OCI-LY1 (cell line): ENCODE data around the gene TIMM23.

Source experiments
- H2AFZ ChIP-seq: fragments of 200-600 bp; sonication (generic), shearing (Covaris generic); 2 replicates; pipeline ENCODE4 v1.6.0; 2014; ENCODE audit warnings: antibody characterized with exemption, mild to moderate bottlenecking, low read length
- H3F3A ChIP-seq: fragments of 200-600 bp; sonication (generic), shearing (Covaris generic); 2 replicates; pipeline ENCODE4 v1.6.0; 2014; ENCODE audit warnings: mild to moderate bottlenecking, antibody characterized with exemption, low read length, moderate library complexity; ENCODE audit not compliant: insufficient read depth
- H3K27ac ChIP-seq: fragments of 200-600 bp; sonication (generic); 2 replicates; pipeline ENCODE4 v1.5.1; 2014; ENCODE audit warnings: low read length, mixed run types, mild to moderate bottlenecking, low read depth; ENCODE audit not compliant: poor library complexity, severe bottlenecking
- H3K27me3 ChIP-seq: fragments of 200-600 bp; sonication (generic); 2 replicates; pipeline ENCODE4 v1.6.0; 2014; ENCODE audit warnings: antibody characterized with exemption, mild to moderate bottlenecking, low read length, moderate library complexity; ENCODE audit not compliant: insufficient read depth
- H3K36me3 ChIP-seq: fragments of 200-600 bp; sonication (generic); 2 replicates; pipeline ENCODE4 v1.6.1; 2014; ENCODE audit warnings: mild to moderate bottlenecking, antibody characterized with exemption, low read length, moderate library complexity, mixed read lengths; ENCODE audit not compliant: insufficient read depth
- H3K4me1 ChIP-seq: fragments of 200-600 bp; sonication (generic); 2 replicates; pipeline ENCODE4 v1.5.1; 2014; ENCODE audit warnings: mild to moderate bottlenecking, low read length, moderate library complexity; ENCODE audit not compliant: insufficient read depth, severe bottlenecking
- H3K4me2 ChIP-seq: fragments of 200-600 bp; sonication (generic), shearing (Covaris generic); 2 replicates; pipeline ENCODE4 v1.6.1; 2014; ENCODE audit warnings: low read length
- H3K4me3 ChIP-seq: fragments of 200-600 bp; sonication (generic); 2 replicates; pipeline ENCODE4 v1.5.1; 2014; ENCODE audit warnings: low read length, low read depth, mild to moderate bottlenecking, mixed read lengths; ENCODE audit not compliant: poor library complexity, severe bottlenecking
- H3K79me2 ChIP-seq: fragments of 200-600 bp; shearing (Covaris generic); 2 replicates; pipeline ENCODE4 v1.6.1; 2016; ENCODE audit warnings: mixed run types, low read length, mixed read lengths; ENCODE audit not compliant: insufficient read depth
- H3K9ac ChIP-seq: fragments of 200-600 bp; sonication (generic), shearing (Covaris generic); 2 replicates; pipeline ENCODE4 v1.6.1; 2014; ENCODE audit warnings: mild to moderate bottlenecking, low read length, mixed read lengths
- H3K9me2 ChIP-seq: fragments of 200-600 bp; sonication (generic), shearing (Covaris generic); 2 replicates; pipeline ENCODE4 v1.6.1; 2014; ENCODE audit warnings: low read depth, mild to moderate bottlenecking, low read length, mixed read lengths
- H3K9me3 ChIP-seq: fragments of 200-600 bp; shearing (Covaris generic); 2 replicates; pipeline ENCODE4 v1.6.1; 2014; ENCODE audit warnings: low read length, mixed read lengths
- H4K20me1 ChIP-seq: fragments of 200-600 bp; sonication (generic), shearing (Covaris generic); 2 replicates; pipeline ENCODE4 v1.6.0; 2016; ENCODE audit warnings: mild to moderate bottlenecking, low read length; ENCODE audit not compliant: insufficient read depth
- CTCF ChIP-seq: fragments of 200-600 bp; sonication (generic), shearing (Covaris generic); IDR thresholded peaks from 2 replicates; pipeline ENCODE4 v1.5.1; 2017; ENCODE audit warnings: mild to moderate bottlenecking, antibody characterized with exemption, low read length, moderate library complexity, mixed read lengths
- EZH2 ChIP-seq: fragments of 200-600 bp; sonication (generic), shearing (Covaris generic); IDR thresholded peaks from 2 replicates; pipeline ENCODE4 v1.8.0; 2017; ENCODE audit warnings: borderline replicate concordance, mixed run types, mild to moderate bottlenecking, antibody characterized with exemption, low read length, moderate library complexity, mixed read lengths

TIMM23 gene

GRCh38 chr10:46035923-46036849 is 63.9 kb downstream of the TIMM23 start:
- TF ChIP-seq EZH2: no peak
- TF ChIP-seq CTCF: no peak

GRCh38 chr10:46037107-46037825 is 65.0 kb downstream of the TIMM23 start:
- Histone ChIP-seq H3K9me2 (no peaks in the 10 kb centered on the region), H3K27ac (no peak overlapping the region), H3K27me3 (no peaks in the 10 kb centered on the region), H3K4me2 (no peak overlapping the region), H4K20me1 (no peaks in the 10 kb centered on the region), H3K9ac (no peak overlapping the region), H3F3A (no peaks in the 10 kb centered on the region), H3K4me3 (no peak overlapping the region), H3K79me2 (no peaks in the 10 kb centered on the region), H2AFZ (no peak overlapping the region), H3K9me3 (no peaks in the 10 kb centered on the region), H3K4me1 (no peaks in the 10 kb centered on the region), H3K36me3 (no peaks in the 10 kb centered on the region)
- TF ChIP-seq CTCF (no peak), EZH2 (no peak)

More at GRCh38 chr10:46035923-46036849, 63.9 kb downstream of the TIMM23 start:
- no peaks in the 10 kb centered on the region for H4K20me1 ChIP-seq
- no peaks in the 10 kb centered on the region for H3K79me2 ChIP-seq
- H3K4me1 ChIP-seq: peaks cover 1% of the 10 kb centered on the region
- no peaks in the 10 kb centered on the region for H3K9me2 ChIP-seq
- H3K9ac ChIP-seq: no peak overlapping the region
- H3K27ac ChIP-seq: no peak overlapping the region
- no peaks in the 10 kb centered on the region for H3K27me3 ChIP-seq
- H3K4me3 ChIP-seq: no peak overlapping the region
- no peaks in the 10 kb centered on the region for H3K9me3 ChIP-seq
- no peaks in the 10 kb centered on the region for H3K36me3 ChIP-seq
- no peaks in the 10 kb centered on the region for H3F3A ChIP-seq
- H3K4me2 ChIP-seq: no peak overlapping the region
- no peak overlapping the region for H2AFZ ChIP-seq

GRCh38 chr10:46040004-46040403 is 67.7 kb downstream of the TIMM23 start:
- TF ChIP-seq EZH2: no peak
- TF ChIP-seq CTCF: no peak
- Histone ChIP-seq H3K4me2 (no peak overlapping the region), H3F3A (no peaks in the 10 kb centered on the region), H3K27ac (no peak overlapping the region), H3K4me3 (no peak overlapping the region), H3K36me3 (no peaks in the 10 kb centered on the region), H3K9ac (no peak overlapping the region), H3K4me1 (no peaks in the 10 kb centered on the region), H2AFZ (no peak overlapping the region), H3K27me3 (no peaks in the 10 kb centered on the region), H3K79me2 (no peaks in the 10 kb centered on the region), H3K9me3 (no peaks in the 10 kb centered on the region), H3K9me2 (no peaks in the 10 kb centered on the region), H4K20me1 (no peaks in the 10 kb centered on the region)
